ENCODE data around the gene TM4SF4. TPM values are rescaled to one million over a fixed set of nuclear protein-coding genes. Genes with fewer than 3 reads are reported as not detected.
A peak's percentile ranks its signal among the peaks of the same experiment; 100 is the strongest.

Gene TM4SF4
- total RNA-seq, 1 experiment from 2014 or later = not detected

DNA sequence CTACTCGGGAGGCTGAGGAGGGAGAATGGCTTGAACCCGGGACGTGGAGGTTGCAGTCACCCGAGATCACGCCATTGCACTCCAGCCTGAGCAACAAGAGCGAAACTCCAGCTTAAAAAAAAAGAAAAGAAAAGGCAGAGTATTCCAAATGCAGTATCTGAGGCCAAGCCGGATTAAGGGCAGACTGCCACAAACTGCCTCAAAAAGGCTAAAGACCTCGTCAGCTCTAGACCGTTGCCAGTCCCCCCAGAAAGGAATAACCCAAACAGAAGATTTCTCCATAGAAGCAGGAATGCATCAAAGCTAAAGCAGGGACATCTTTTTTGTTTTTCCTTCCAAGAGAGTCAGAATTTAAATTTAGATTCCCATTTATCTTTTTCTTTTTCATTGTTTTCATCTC, 72.9 kb downstream of the TM4SF4 start:
- no peaks in the 10 kb centered on the region for H3K27me3 ChIP-seq (ENCODE audit: insufficient read depth, low read length)
- no peaks in the 10 kb centered on the region for H3K9me3 ChIP-seq (ENCODE audit: control insufficient read depth, low read depth, low read length)
- H4K8ac ChIP-seq (replicated peaks; ENCODE audit: insufficient read length, low read depth, low read length) = no peak overlapping the region
- H4K91ac ChIP-seq (ENCODE audit: insufficient read length, low read depth, low read length) = no peak overlapping the region
- H3K27ac ChIP-seq (ENCODE audit: insufficient read length, low read depth, low read length) = no peak overlapping the region
- H3K9me3 Mint-ChIP-seq = no peaks in the 10 kb centered on the region
- no peaks in the 10 kb centered on the region for H3K23me2 ChIP-seq (ENCODE audit: insufficient read length, low read depth, low read length, poor library complexity, severe bottlenecking)
- no peaks in the 10 kb centered on the region; the same call in 1 of the 2 replicates for H3K4me1 ChIP-seq (ENCODE audit: insufficient read depth, low read length)
- no peak overlapping the region for H3T11ph ChIP-seq (ENCODE audit: low read length)
- H3K79me2 ChIP-seq (ENCODE audit: insufficient read depth, low read length) = no peaks in the 10 kb centered on the region
- H3K79me1 ChIP-seq (ENCODE audit: insufficient read depth, low read depth, low read length, poor library complexity, severe bottlenecking) = no peaks in the 10 kb centered on the region
- H3K4ac ChIP-seq (ENCODE audit: low read depth, low read length) = no peak overlapping the region
- peak overlapping the region in 2 of 3 experiments; percentile 15 to 21; a peak in 1 of 7 replicates for H3K27ac Mint-ChIP-seq
- no peaks in the 10 kb centered on the region for H3K27me3 Mint-ChIP-seq (ENCODE audit: low read depth)
- H2BK12ac ChIP-seq (ENCODE audit: insufficient read length, low read depth, low read length) = no peak overlapping the region
- H2BK5ac ChIP-seq (ENCODE audit: insufficient read length, low read length) = no peak overlapping the region
- H2BK15ac ChIP-seq (ENCODE audit: low read depth, low read length) = no peak overlapping the region
- DNase-seq = no peak
- no peak overlapping the region for H4K5ac ChIP-seq (ENCODE audit: insufficient read length, low read depth, low read length)
- WGBS (ENCODE audit: extremely low coverage, insufficient read length, low lambda C conversion rate) = no CpG with 5 or more reads among the region's 9 CpGs
- no peak overlapping the region for H3K4me3 Mint-ChIP-seq
- H3K9ac ChIP-seq (ENCODE audit: extremely low read depth, insufficient read length, low read length) = no peak overlapping the region
- H2BK120ac ChIP-seq (ENCODE audit: low read depth, low read length, poor library complexity, severe bottlenecking) = no peak overlapping the region
- H3K18ac ChIP-seq (ENCODE audit: insufficient read length, low read depth, low read length) = no peak overlapping the region
- H3K4me1 Mint-ChIP-seq = peaks cover 26 to 33% of the 10 kb centered on the region in 2 experiments
- no peak overlapping the region for H3K56ac ChIP-seq (ENCODE audit: insufficient read length, low read depth, low read length)
- no peak overlapping the region for H2BK20ac ChIP-seq (ENCODE audit: low read depth, low read length, poor library complexity, severe bottlenecking)
- H3K4me2 ChIP-seq (ENCODE audit: insufficient read depth, insufficient read length, low read length) = no peak overlapping the region
- no peak overlapping the region for H3K14ac ChIP-seq (ENCODE audit: insufficient read depth, low read length)
- H2AFZ ChIP-seq (ENCODE audit: low read length) = no peak overlapping the region
- peaks cover 3 to 4% (median 4%) of the 10 kb centered on the region in 3 experiments; a peak in 3 of 7 replicates for H3K36me3 Mint-ChIP-seq (ENCODE audit: insufficient read depth in 1 of 3, low read depth in 3 of 3)
- no peaks in the 10 kb centered on the region for H4K20me1 ChIP-seq (ENCODE audit: control insufficient read depth, insufficient read depth, insufficient read length)
- TF ChIP-seq, protein P1, sequence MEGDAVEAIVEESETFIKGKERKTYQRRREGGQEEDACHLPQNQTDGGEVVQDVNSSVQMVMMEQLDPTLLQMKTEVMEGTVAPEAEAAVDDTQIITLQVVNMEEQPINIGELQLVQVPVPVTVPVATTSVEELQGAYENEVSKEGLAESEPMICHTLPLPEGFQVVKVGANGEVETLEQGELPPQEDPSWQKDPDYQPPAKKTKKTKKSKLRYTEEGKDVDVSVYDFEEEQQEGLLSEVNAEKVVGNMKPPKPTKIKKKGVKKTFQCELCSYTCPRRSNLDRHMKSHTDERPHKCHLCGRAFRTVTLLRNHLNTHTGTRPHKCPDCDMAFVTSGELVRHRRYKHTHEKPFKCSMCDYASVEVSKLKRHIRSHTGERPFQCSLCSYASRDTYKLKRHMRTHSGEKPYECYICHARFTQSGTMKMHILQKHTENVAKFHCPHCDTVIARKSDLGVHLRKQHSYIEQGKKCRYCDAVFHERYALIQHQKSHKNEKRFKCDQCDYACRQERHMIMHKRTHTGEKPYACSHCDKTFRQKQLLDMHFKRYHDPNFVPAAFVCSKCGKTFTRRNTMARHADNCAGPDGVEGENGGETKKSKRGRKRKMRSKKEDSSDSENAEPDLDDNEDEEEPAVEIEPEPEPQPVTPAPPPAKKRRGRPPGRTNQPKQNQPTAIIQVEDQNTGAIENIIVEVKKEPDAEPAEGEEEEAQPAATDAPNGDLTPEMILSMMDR (conservative IDR thresholded peaks at IDR 0.05) = no peak
- no peak overlapping the region for H3K23ac ChIP-seq (ENCODE audit: insufficient read length, low read depth, low read length)
- H2AK5ac ChIP-seq (ENCODE audit: insufficient read length, low read length) = no peak overlapping the region
